ENCODE data around the gene RARRES1. TPM values are rescaled to one million over a fixed set of nuclear protein-coding genes. Genes with fewer than 3 reads are reported as not detected.

RARRES1 gene
- total RNA-seq, 2 experiments from 2014 or later, result not detected

DNA sequence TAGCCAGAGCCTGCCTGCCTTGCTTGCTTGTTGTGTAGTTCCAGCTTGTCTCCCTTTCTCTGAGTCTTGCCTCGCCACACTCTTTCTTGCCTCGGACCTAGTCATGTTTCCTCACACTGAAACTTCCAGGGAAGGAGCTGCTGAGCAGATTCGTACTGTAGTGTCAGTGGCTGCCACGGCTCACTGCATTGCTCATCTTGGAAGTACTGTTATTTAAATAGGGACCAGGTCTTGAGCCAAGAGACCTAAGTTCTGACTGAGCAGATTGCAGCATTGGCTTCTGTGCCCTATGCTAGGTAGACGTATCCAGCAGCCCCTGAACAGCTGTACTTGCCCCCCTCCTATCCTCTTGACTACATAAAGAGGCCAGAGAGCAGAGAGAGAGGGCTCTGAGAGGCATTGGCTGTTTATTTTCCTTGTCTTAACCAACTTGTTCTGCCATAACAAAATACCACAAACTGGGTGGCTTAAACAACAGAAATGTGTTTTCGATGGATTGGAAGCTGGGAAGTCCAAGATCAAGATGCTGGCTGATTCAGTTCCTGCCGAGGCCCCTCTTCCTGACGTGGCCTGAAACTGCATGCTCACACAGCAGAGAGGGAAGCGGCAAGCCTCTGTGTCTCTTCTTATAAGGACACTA lies 5.8 kb upstream of the RARRES1 start:
- ChIA-PET CTCF (no interaction called here), POLR2A (no interaction called here)

DNA sequence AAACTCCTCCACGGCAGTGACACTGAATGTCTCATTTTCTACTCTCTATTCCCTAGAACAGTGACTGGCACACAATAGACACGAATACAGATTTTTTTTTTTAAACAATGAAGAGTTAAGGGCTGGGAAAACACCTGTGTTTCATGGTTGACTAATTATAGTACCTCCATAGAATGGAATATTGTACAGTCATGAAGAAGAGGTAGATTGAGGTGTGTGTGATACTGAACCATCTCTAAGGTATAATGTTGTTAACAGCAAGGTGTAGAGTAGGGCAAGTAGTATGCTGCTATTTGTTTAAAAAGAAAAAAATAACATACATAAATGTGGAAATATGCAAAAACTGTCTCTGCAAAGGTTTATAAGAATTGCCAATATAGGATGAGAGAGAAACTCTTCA lies 5.2 kb upstream of the RARRES1 start:
- POLR2A ChIA-PET, result no interaction called here
- CTCF ChIA-PET, result no interaction called here

DNA sequence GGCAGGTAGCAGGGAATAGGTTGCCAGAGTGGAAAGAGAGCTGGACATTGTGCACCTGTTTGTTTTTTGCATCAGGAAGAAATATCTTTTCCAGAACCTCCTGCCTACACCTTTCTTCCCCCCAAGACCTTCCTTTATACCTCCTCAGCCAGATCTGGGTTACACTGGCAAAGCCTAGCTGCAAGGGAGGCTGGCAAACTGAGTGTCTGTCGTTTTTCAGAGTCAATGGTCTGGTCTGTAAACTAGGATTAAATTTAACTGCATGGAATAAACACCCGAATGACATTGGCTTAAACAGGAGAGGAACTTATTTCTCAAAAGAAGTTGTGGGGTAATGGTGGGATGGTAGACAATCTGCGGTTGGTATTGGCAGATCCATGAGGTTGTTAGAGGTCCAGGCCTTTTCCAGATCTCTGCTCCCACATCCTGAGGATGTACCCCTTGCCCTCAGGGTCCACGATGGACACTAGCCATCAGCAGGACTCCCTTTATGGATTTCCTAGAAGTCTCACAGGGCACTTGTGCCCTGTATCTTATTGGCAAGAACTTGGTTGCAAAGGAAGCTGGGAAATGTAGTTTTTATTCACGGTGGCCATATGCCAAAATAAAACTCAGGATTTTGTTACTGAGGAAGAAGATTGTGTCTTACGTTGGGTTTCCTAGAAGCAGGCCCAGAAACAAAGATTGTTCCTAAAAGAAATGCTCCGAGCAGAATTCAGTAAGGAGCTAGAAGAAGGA lies 3.2 kb upstream of the RARRES1 start:
- CTCF ChIA-PET, result interaction anchor here (1.0 kb wide), 1 partner anchor 9 kb away, joined by 3 read pairs; no protein-coding TSS in a partner anchor

DNA sequence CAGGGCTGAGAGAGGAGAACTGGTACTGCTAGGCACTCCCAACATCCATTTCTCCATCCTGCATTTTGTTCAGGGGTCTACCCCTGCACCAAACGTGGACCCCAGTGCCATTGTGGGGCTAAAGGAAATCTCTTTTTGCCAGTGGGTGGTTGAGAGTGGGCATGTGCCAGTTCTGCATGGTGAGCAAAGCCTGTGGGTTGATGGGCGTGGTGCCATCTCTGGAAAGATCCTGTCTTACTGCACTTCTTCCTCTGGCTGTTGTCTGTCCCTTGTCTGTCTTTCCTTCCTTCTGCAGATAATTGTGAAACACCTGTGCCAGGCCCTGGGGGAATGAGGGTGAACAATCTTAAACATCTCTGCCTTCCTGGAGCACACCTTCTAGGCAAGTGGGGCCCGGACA lies 1.4 kb upstream of the RARRES1 start:
- POLR2A ChIA-PET, result no interaction called here
- CTCF ChIA-PET, result no interaction called here

More for the DNA sequence above, 3.2 kb upstream of the RARRES1 start:
- POLR2A ChIA-PET, result no interaction called here

DNA sequence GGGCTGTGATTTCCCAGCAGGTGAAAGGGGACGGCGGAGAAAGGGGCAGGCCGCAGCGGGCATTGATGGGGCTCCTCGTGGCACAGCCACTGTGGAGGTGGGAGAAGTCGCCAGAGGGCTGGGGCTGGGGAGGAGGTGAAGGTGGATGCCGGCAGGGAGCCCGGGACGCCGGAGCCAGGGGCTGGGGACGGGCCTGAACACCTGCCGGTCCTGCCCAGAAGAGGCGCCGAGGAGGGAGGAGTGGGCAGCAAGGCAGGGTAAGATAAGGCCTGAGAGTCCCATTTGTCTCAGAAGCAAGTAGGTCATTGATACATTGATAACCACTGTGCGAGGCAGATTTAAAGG lies 571 bp upstream of the RARRES1 start:
- ChIA-PET CTCF (no interaction called here), POLR2A (no interaction called here)

DNA sequence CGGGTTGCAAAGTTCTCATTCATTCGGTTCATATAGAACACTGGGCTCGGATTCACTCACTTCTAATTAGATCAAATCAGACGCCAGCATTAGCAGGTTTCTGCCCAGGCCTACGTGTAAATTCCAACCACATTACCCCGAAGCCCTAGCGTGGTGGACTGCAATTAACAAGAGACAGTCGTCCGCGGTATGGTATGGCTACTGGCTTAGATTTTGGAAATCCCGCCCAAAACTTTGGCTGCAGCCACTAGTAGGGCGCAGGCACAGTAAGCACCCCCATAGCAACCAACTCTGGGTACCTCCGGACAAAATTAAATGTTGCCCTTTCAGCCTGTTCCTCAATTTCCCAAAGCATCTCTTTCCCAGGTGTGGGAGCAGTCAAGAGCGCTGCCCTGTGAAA lies 771 bp downstream of the RARRES1 start:
- POLR2A ChIA-PET, result no interaction called here
- CTCF ChIA-PET, result interaction anchor here (0.7 kb wide), 1 partner anchor 60 kb away, joined by 3 read pairs; no protein-coding TSS in a partner anchor

DNA sequence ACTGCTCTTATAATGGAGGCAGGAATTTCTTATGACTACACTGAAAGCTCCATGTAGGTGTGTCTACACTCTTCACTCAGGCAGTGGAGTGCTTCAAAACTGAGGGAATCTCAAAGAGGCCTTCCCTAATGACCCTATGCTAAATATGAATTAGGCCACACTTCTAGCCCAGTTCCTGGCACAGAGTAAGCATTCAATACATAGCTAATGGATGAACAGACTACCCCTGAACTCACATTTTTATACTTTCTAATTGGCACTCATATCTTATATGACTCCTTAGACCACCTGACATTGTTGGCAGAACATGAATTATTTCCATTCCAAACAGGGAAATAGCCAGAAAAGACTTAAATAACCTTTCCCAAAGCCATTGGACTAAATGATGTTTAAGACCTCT lies 3.4 kb downstream of the RARRES1 start:
- CTCF ChIA-PET, result interaction anchor here (0.7 to 3.2 kb wide), 2 partner anchors 13 to 62 kb away, joined by 3 to 21 read pairs; no protein-coding TSS in a partner anchor
- POLR2A ChIA-PET, result no interaction called here

DNA sequence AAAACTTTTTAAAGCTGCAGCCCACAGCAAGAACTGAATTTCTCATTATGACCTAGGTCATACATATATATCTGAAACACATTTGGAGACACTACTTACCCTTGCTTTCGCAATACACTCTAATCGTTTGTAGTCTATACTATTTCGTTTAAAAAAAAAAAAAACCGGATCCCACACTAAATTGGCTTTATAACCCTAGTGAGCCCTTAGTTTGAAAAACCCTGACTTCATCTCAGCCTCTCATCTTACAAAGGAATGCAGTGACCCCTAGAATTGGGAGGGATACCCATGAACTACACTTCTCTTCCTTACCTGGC lies 4.2 kb downstream of the RARRES1 start:
- POLR2A ChIA-PET, result interaction anchor here (0.7 kb wide), 1 partner anchor 15 kb away, joined by 7 read pairs; no protein-coding TSS in a partner anchor
- CTCF ChIA-PET, result interaction anchor here (0.7 to 3.2 kb wide), 11 partner anchors 9 to 118 kb away, joined by 3 to 21 read pairs (median 5); no protein-coding TSS in a partner anchor

DNA sequence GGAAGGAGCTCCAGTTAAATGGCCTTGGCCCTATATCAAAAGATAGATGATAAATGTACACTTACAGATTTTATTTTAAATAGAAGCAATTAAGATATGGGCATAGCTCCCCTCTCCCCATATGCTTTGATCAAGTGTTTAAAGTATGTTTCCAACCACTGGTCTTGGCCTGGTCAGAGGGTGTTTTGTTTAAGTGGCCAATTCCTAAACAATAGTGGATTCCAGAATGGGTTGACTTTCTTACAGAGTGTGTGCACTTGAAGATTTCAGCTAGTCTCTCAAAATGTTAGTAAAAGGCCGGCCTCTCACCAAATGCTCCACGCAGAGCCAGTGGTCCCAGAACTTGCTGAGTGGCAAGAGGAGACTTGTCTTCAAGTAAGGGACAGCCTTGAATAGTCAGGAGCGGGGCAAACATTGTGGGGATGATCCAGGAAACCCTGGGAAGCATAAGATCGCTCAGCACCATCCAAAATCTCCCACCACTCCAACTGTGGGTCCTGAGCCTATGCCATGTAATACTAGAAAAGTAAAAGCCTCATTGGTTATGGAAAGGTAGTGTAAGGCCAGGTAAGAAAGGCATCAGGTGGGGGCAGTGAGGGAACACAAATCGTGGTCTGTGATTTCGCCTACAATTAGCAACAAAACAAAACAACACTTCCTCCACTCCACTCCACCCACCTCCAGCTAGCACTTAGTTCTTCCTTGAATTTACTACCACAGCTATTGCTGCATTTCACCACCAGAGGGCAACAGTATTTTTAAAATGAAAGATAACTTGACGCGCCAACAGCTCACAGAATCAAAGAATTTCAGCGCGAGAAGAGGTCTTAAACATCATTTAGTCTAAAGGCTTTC lies 4.8 kb downstream of the RARRES1 start:
- POLR2A ChIA-PET, result interaction anchor here (0.7 kb wide), 1 partner anchor 16 kb away, joined by 7 read pairs; no protein-coding TSS in a partner anchor
- CTCF ChIA-PET, result interaction anchor here (0.6 to 3.2 kb wide), 14 partner anchors 9 to 118 kb away, joined by 3 to 21 read pairs (median 4); no protein-coding TSS in a partner anchor

DNA sequence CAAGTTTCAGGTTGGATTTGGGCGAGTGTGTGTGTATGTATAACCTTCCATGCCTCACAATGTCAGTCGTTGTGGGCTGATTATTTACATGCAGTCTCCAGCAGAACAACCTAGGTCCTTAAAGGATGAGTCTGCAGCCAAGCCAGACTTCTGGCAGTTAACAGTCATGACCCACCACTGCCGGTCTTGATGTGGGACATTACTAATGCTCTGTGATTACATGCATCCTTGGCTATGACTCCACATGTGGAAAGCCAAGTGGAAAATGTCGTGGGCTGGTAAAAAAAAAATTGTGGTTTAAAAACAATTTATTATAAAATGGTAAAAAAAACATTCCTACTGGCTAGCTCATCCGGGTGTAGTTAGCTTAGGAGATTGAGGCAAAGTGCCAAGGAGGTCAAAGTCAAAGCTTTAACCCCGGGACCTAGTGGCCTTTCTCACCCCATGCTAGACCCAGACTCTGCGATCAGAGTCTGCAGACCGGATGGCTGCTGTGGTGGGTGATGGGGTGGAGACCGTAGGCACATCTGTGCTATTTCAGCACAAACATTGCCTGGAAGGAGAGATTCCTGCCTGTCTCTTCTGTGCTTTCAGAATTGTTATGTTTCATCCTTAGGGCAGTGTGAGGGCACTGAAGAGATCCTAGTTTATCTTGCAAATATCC lies 6.8 kb downstream of the RARRES1 start:
- POLR2A ChIA-PET, result no interaction called here
- CTCF ChIA-PET, result interaction anchor here (1.2 to 3.2 kb wide), 2 partner anchors 10 to 65 kb away, joined by 3 to 21 read pairs; no protein-coding TSS in a partner anchor

DNA sequence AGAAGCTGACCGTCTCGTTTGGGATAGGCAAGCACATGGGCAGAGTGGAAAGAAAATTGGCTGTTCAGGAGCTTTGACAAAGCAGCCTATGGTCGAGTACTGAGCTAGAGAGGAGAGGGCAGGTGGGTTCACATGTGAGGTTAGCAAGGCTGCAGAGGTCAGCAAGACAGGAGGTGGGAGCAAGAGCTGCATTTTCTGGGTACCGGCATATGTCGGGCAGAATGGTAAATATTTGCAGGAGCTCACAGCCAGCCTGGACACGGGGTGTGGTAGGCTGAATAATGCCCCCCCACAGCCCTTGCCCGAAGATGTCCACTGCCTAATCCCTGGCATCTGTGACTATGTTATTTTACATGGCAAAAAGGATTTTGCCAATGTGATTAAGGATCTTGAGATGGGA lies 8.3 kb downstream of the RARRES1 start:
- CTCF ChIA-PET, result interaction anchor here (1.9 kb wide), 1 partner anchor 67 kb away, joined by 6 read pairs; no protein-coding TSS in a partner anchor
- POLR2A ChIA-PET, result no interaction called here

DNA sequence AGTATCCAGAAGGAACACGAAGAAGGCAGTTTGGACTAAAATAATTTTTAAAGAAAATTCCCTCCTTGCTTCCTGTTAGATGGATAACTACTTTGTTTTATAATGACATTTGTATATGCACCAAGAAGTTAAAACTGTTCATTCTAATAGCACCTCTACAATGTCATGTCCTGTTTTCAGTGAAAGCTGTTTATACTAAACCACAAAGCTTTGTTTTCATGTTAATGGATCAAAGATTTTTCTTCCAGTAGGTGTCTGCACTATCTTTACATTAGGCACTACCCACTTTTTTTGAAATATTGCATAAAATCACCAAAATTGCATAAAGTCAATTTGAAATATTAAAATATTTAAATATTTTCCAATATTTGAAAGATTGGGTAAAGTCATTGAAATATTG lies 10.1 kb downstream of the RARRES1 start:
- ChIA-PET CTCF (interaction anchor here (0.7 to 1.3 kb wide), 4 partner anchors 25 to 1264 kb away, joined by 3 to 5 read pairs (median 3); partner anchors contain the start of gene MFSD1), POLR2A (no interaction called here)

DNA sequence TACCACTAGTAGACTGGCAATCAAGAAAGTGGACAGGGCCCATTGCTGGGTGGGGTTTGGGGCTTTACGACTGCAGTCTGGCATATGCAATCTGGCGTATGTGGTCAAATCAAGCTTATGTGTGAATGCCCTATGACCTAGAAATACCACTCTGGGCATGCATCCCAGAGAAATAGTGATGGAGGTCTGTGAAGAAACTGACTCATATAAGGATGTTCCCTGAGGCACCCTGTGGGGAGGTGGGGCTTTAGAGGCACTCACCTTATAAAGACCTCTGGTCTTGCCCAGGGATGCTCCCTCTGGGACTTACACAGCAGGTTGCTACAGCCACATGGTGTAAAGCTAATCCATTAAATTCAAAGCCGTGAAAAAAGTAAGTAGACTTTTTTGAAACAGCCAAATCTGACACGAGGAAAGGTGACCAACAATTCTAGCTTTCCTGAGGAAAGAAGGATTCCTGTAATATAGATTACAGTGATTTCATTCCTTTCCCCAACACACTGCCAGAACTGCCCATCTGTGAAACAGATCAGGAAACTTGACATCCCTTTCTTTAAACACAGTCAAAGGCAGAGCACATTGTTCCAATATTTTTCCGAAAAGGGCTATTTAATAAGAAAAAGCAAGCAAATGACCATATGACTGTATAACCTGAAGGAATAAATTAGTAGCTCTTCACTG lies 13.6 kb downstream of the RARRES1 start:
- CTCF ChIA-PET, result interaction anchor here (1.6 kb wide), 1 partner anchor 9 kb away, joined by 5 read pairs; no protein-coding TSS in a partner anchor
- POLR2A ChIA-PET, result no interaction called here

DNA sequence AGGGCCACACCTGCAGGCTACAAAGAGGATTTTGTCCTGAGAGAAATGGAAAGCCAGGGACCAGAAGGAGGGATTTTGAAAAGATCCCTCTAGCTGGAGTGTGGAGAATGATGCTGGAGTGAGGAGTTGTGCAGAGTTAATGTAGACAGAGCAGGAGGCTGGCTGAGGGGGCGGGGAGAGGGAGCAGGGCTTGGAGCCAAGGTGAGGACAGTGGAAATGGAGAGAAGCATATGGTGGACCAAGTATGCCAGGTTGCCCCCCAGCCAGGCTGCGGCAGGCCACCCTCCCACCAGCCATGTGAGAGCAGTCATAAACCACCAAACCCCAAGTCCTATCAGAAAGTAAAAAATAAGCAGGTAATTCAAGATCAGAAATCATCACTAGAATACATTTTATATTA lies 14.7 kb downstream of the RARRES1 start:
- ChIA-PET CTCF (no interaction called here), POLR2A (no interaction called here)

DNA sequence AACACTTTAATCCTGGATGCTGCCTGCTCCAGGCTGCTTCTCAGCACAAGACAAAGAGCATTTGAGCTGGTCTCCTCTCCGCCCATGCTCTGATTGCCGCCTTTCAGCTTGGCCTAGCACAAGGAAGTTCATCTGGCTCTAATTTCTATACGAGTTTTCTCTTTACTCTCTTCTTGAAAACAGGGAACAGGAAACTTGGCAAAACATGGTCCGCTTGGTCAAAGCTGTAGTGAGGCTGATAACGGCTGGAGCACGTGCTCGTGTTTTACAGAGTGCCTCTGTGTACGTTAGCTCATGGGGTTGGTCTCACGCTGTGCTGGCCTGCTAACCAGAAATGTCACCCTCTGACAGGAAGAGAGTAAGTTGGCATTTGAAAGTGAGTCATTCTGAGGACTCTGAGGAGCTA lies 19.2 kb downstream of the RARRES1 start:
- CTCF ChIA-PET, result interaction anchor here (0.9 kb wide), 1 partner anchor 15 kb away, joined by 5 read pairs; no protein-coding TSS in a partner anchor
- POLR2A ChIA-PET, result no interaction called here

DNA sequence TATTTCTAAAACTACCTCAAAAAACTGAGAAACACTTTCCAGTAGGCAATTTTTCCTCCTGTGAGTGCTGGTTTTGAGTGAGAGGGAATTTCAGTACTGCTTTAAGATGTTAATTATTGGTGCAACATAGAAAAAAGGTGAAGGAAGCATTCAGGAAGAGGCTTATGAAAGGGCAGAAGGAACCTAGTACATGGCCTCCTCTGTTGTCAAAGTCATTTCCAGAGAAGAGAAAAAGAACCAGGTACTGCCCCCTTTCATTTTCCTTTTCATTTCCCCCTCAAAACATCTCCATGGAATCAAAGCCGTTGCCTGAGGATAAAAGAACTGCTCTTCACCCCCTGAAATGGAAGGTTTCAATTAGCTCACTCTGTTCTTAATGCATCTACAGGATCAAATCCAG lies 19.8 kb downstream of the RARRES1 start:
- POLR2A ChIA-PET, result no interaction called here
- CTCF ChIA-PET, result no interaction called here

DNA sequence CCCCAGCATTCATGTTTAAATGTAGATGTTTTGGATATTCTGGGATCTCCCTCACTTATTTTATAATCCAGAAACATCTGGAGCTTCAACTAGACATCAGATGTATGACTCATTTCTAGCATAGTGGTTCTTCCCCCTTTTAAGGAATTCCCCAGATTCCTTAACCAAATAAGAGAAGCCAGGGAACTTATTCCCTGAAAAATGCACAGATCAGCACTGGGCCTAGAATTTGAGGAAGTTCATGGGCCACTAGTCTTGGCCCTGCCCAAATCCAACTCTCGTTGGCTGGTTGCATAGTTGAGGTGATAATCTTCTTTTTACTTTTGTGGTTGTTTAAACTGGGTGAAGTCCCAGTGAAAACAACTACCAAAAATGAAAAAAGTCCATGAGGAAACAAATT lies 20.4 kb downstream of the RARRES1 start:
- POLR2A ChIA-PET, result no interaction called here
- CTCF ChIA-PET, result interaction anchor here (0.7 kb wide), 1 partner anchor 40 kb away, joined by 4 read pairs; the partner anchor contains the start of gene LXN

DNA sequence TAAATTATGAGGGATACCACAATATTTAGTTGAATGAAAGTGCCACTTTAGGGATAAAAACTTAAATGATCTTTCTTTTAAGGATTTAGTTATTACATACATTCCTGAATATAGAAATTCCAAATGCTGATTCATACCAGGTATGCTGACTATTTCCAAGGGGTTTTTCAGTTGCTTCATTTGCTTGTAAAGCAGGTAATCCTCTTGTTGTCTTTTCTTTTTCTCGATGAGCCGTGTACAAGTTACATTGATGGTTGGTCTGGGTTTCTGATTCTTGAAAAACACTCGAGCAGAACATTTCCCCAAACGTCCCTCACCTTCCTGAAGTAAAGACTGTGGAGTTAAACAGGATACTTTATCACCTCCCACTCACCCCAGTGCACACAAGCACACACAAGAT lies 21.7 kb downstream of the RARRES1 start:
- ChIA-PET CTCF (interaction anchor here (0.7 kb wide), 1 partner anchor 1225 kb away, joined by 3 read pairs; no protein-coding TSS in a partner anchor), POLR2A (no interaction called here)

DNA sequence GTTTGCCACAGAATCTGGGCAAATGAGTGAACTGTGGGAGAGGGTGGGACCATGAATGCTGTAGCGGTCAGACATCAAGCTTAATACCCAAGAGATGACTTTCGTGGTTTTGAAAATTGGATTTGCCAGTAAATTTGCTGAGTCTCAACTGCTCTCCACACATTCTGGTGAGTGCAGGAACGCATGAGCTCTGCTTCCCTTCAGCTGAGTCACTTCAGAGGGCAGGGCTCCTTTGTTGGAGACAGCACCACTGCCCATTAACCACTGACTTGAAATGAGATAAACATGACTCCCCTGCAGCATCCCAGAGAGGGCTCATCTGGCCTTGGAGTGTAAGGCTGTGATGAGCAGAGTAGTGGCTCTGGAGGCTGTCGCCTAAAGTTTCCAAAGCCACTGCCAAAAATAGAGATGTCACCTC lies 22.6 kb downstream of the RARRES1 start:
- ChIA-PET POLR2A (no interaction called here), CTCF (no interaction called here)

All from activated CD8-positive, alpha-beta memory T cell treated with anti-CD3 and anti-CD28 coated beads for 36 hours (primary cell).